ENCODE measurements around the gene SGPP2.

Gene SGPP2

GRCh38 chr2:222548992-222549391, 124.6 kb downstream of the SGPP2 start:
- peaks cover 3% of the 10 kb centered on the region; the same call in 1 of the 2 replicates for H3K36me3 ChIP-seq (ENCODE audit: insufficient read depth, low read length)

DNA sequence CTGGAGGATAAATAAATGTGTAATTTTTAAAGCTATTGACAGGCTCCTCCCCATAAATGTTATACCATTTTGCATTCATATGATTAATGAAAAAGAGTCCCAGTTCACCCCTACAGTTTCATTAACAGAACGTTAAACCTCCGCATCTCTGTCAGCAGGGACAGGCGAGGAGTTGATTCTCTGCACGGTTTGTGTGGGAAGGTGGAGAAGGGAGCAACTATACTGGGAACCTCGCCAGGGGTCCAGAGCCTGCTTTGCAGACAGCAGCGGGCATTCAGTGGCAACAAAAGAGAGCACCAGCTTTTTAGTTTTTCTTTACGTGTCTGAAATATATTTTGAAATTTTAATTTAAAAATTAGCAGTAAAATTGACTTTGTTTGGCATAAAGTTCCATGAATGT, 130.2 kb downstream of the SGPP2 start:
- H3K9ac ChIP-seq (ENCODE audit: low read depth, low read length) = no peak overlapping the region
- no peaks in the 10 kb centered on the region for H3K9me3 ChIP-seq (ENCODE audit: control insufficient read depth, insufficient read depth, low read length)
- no peaks in the 10 kb centered on the region for H3K36me3 ChIP-seq (ENCODE audit: insufficient read depth, low read length)
- H3K4me1 ChIP-seq (ENCODE audit: insufficient read depth, low read length) = peaks cover under 1% of the 10 kb centered on the region; the same call in 1 of the 2 replicates

More at GRCh38 chr2:222548992-222549391, 124.6 kb downstream of the SGPP2 start:
- H3K4me1 ChIP-seq (ENCODE audit: insufficient read depth, low read length) = peaks cover 17% of the 10 kb centered on the region
- H3K9ac ChIP-seq (ENCODE audit: low read depth, low read length) = no peak overlapping the region
- H3K9me3 ChIP-seq (ENCODE audit: control insufficient read depth, insufficient read depth, low read length) = no peaks in the 10 kb centered on the region

DNA sequence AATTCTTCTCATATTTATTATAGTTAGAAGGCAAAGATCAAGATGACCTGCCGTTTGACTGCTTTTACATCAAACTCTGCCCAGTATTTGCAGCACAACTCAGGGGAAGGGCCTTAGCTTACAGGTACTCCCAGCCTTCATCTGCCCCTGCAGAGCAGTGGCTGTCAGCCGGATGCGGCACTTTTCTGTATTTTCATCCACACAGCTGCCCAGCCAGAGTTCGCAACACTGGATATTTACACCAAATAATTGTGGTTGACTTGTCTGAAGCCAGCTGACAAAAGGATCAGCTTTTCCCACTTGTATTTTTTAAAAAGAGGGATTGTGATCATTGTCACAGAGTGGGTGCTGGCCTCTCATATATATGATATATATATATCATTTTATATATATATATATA, 136.8 kb downstream of the SGPP2 start:
- no peaks in the 10 kb centered on the region for H3K4me1 ChIP-seq (ENCODE audit: insufficient read depth, low read length)

DNA sequence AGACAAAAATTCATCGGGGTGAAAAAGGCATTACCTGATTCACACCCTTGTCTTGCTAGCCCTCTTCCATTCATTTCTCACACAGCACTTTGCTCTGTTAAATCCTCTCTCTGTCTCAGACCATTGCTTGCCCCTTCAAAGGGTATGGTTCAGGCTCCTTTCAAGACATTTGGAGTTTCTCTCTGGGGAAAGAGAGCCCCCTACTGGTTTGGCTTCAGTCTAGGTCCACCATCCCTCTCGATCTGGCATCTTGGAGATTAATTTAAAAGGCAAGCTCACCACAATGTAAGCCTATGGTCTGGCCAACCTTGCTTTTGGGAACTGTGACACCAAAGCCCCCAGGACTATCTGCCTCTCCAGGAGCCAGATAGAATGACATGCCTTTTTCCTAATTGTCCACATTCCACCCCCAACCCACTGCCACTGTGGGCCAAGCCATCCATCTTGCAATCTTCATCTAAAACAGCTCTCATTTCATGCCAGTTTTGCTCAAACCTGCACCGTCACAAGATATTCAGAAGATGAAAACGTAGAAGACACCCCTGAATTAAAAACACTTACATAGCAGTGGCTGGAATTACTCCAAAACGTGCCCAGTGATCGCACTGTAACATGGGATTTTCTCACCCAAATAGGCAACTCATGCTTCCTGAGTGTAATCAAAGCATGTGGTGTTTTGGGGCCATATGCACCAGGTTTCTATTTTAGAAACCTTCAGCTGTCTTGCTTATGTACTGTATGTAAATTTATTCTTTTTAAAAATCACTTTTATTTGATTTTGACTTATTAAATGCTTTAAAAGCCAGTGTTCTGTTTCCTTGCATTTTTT, 137.7 kb downstream of the SGPP2 start:
- H3K9me3 ChIP-seq (ENCODE audit: control insufficient read depth, insufficient read depth, low read length) = no peaks in the 10 kb centered on the region
- H3K36me3 ChIP-seq (ENCODE audit: insufficient read depth, low read length) = peaks cover 4% of the 10 kb centered on the region; the same call in 1 of the 2 replicates
- no peak overlapping the region for H3K9ac ChIP-seq (ENCODE audit: low read depth, low read length)
- no peaks in the 10 kb centered on the region for H3K4me1 ChIP-seq (ENCODE audit: insufficient read depth, low read length)

More for the DNA sequence above, 136.8 kb downstream of the SGPP2 start:
- H3K36me3 ChIP-seq (ENCODE audit: insufficient read depth, low read length) = no peaks in the 10 kb centered on the region; the same call in 1 of the 2 replicates
- no peaks in the 10 kb centered on the region for H3K9me3 ChIP-seq (ENCODE audit: control insufficient read depth, insufficient read depth, low read length)
- no peak overlapping the region for H3K9ac ChIP-seq (ENCODE audit: low read depth, low read length)

- no peaks in the 10 kb centered on the region for H3K4me1 ChIP-seq (ENCODE audit: insufficient read depth, low read length)
- no peaks in the 10 kb centered on the region for H3K9me3 ChIP-seq (ENCODE audit: control insufficient read depth, insufficient read depth, low read length)
- H3K9ac ChIP-seq (ENCODE audit: low read depth, low read length) = no peak overlapping the region
- peaks cover 4% of the 10 kb centered on the region; the same call in 1 of the 2 replicates for H3K36me3 ChIP-seq (ENCODE audit: insufficient read depth, low read length)
Observed at GRCh38 chr2:222563106-222563718, 138.9 kb downstream of the SGPP2 start.

DNA sequence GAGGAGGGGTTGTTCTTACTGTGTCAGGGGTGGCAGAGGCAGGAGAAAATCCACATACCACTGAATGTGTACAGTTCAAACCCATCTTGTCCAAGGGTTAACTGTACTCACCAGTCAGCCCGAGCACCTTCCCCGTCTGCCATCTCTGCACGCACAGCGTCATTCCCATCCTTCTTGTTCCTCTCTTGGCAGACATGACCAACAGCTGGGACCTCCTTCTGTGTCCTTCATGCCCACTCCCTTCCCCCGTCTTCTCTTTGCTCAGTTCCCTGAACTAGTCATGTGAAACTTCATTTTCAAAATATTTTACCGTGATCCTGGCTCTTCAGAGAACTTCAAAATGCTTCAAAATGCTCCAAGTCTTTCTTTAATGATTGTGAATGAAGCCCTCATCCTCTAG, 139.6 kb downstream of the SGPP2 start:
- no peaks in the 10 kb centered on the region for H3K9me3 ChIP-seq (ENCODE audit: control insufficient read depth, insufficient read depth, low read length)
- H3K36me3 ChIP-seq (ENCODE audit: insufficient read depth, low read length) = peaks cover 4% of the 10 kb centered on the region; the same call in 1 of the 2 replicates
- H3K4me1 ChIP-seq (ENCODE audit: insufficient read depth, low read length) = no peaks in the 10 kb centered on the region
- H3K9ac ChIP-seq (ENCODE audit: low read depth, low read length) = no peak overlapping the region

- Histone ChIP-seq H3K36me3 (ENCODE audit: insufficient read depth, low read length) (peaks cover 6% of the 10 kb centered on the region; the same call in 1 of the 2 replicates), H3K9me3 (ENCODE audit: control insufficient read depth, insufficient read depth, low read length) (no peaks in the 10 kb centered on the region), H3K9ac (ENCODE audit: low read depth, low read length) (no peak overlapping the region), H3K4me1 (ENCODE audit: insufficient read depth, low read length) (no peaks in the 10 kb centered on the region)
Observed at GRCh38 chr2:222566229-222566628, 141.9 kb downstream of the SGPP2 start.

DNA sequence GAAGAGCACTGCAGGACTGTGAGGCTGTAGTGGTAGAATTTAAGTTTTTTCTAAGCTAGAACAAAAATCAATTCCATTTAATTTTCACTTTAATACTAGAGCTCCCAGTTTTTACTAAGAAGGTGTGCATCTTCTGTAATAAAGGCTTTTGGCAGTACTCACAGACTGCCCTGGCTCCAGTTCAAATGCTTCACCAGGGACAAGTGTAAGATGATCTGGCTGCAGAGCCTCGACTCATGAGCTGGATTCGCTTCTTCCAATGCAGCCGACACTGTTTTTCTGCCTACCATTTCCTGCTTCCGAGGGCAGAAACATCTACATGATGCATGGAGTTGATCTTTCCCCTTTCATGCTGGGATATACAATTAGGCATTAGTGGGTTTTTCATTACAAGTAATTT, 144.5 kb downstream of the SGPP2 start:
- H3K36me3 ChIP-seq (ENCODE audit: insufficient read depth, low read length) = peaks cover 6% of the 10 kb centered on the region; the same call in 1 of the 2 replicates
- H3K4me1 ChIP-seq (ENCODE audit: insufficient read depth, low read length) = no peaks in the 10 kb centered on the region
- no peak overlapping the region for H3K9ac ChIP-seq (ENCODE audit: low read depth, low read length)
- no peaks in the 10 kb centered on the region for H3K9me3 ChIP-seq (ENCODE audit: control insufficient read depth, insufficient read depth, low read length)

DNA sequence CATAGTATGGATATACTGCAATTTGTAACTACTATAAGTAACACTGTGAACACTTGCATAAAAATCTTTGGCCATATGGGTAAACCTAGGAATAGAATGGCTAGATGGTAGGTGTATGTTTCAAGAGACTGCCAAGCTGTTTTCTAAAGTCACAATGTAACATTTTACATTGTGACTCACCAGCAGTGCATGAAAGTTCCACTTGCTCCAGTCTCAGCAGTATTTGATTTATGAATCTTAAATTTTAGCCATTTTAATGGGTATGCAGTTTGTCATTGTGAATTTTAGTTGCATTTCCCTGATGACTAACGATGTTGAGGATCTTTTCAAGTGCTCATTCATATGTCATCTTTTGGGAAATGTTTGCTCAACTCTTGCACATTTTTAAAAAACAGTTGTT, 145.5 kb downstream of the SGPP2 start:
- Histone ChIP-seq H3K9ac (ENCODE audit: low read depth, low read length) (no peak overlapping the region), H3K36me3 (ENCODE audit: insufficient read depth, low read length) (peaks cover 6% of the 10 kb centered on the region; the same call in 1 of the 2 replicates), H3K9me3 (ENCODE audit: control insufficient read depth, insufficient read depth, low read length) (no peaks in the 10 kb centered on the region), H3K4me1 (ENCODE audit: insufficient read depth, low read length) (no peaks in the 10 kb centered on the region)

DNA sequence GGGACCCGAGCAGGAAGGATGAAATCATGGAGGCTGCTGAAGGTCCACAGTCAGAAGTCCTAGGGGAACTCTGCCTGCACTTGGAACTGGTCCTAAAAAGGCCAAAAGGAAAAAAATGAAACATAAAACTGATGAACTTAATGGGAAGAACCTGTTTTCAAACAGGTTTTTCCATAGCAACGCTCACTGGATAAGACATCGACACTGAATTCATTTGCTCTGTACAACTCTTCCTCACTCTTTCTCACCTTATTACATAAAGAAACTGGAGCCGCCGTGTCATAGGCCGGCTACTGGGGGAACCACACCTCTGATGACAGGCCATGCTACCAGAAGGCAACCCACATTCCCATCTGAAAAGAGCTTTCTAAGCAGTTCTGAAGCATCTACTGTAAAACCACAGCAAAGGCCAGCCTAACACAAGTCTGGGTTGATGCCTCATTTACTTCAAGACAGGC, 147.9 kb downstream of the SGPP2 start:
- H3K9ac ChIP-seq (ENCODE audit: low read depth, low read length) = no peak overlapping the region
- H3K36me3 ChIP-seq (ENCODE audit: insufficient read depth, low read length) = peaks cover 2% of the 10 kb centered on the region; the same call in 1 of the 2 replicates
- H3K4me1 ChIP-seq (ENCODE audit: insufficient read depth, low read length) = peaks cover 2% of the 10 kb centered on the region; the same call in 1 of the 2 replicates
- H3K9me3 ChIP-seq (ENCODE audit: control insufficient read depth, insufficient read depth, low read length) = no peaks in the 10 kb centered on the region

DNA sequence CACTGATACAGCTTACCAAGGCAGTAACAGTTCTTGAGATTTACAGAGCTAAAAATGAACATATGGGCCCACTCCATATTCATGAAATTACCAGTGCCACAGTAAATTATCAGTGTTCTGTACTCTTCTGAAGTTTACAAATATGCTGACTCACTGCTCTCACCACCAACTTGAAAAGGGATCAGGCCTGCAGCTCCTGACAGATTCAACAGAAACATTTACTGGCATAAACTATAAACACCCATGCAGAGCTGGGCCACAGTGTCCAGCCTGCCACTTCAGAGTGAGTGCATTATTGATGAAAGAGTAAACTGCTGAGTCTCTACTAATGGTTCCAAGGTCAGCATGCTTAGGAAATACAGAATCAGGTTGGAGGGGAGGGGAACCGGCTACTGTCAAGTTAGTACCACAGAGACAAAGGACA, 148.4 kb downstream of the SGPP2 start:
- H3K4me1 ChIP-seq (ENCODE audit: insufficient read depth, low read length) = peaks cover 5% of the 10 kb centered on the region; the same call in 1 of the 2 replicates
- no peaks in the 10 kb centered on the region for H3K9me3 ChIP-seq (ENCODE audit: control insufficient read depth, insufficient read depth, low read length)
- H3K36me3 ChIP-seq (ENCODE audit: insufficient read depth, low read length) = peaks cover 2% of the 10 kb centered on the region; the same call in 1 of the 2 replicates
- no peak overlapping the region for H3K9ac ChIP-seq (ENCODE audit: low read depth, low read length)

- no peaks in the 10 kb centered on the region for H3K36me3 ChIP-seq (ENCODE audit: insufficient read depth, low read length)
- H3K9me3 ChIP-seq (ENCODE audit: control insufficient read depth, insufficient read depth, low read length) = no peaks in the 10 kb centered on the region
- H3K4me1 ChIP-seq (ENCODE audit: insufficient read depth, low read length) = peaks cover 5% of the 10 kb centered on the region; the same call in 1 of the 2 replicates
- no peak overlapping the region for H3K9ac ChIP-seq (ENCODE audit: low read depth, low read length)
Observed at GRCh38 chr2:222575618-222576017, 151.3 kb downstream of the SGPP2 start.

DNA sequence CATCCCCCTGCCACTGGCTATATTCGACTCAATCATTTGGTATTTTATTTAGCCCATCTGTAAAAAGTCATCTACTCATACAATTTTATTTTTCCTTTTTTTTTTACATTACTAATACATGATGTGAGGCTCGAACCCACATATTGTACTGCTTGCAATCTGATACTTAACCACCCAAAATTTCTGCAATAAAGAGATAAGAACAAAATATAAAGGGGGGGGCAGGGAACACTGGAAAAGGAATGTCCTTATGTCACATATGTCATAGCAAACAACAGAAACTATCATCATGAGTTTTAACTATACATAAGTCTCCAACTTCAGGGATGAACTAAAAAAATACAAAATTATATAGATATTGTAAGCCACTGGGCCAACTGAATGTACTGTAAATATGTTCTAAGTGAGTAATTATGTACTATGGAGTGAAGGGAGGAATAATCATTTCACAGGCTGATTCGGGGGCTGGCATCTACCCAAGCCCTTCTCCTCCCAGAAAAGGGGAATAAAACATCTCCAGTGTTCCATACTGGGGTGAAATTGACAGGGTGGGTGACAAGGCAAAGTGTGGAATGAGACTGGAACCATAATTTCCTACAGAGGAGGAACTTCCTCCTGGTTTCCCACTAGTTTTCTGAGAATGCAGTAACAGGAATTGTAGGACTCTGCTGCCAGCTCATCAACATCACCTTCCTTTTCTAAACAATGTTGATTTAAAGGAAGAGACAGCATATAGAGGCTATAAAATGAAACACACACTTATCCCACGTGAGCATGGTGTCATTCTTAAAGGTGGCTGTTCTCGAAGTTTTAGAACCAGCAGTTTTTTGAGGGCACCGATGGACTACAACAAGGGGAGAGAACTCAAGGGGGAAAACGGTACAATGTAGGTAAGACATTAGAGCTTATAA, 152.1 kb downstream of the SGPP2 start:
- Histone ChIP-seq H3K9ac (ENCODE audit: low read depth, low read length) (no peak overlapping the region), H3K36me3 (ENCODE audit: insufficient read depth, low read length) (no peaks in the 10 kb centered on the region), H3K9me3 (ENCODE audit: control insufficient read depth, insufficient read depth, low read length) (no peaks in the 10 kb centered on the region), H3K4me1 (ENCODE audit: insufficient read depth, low read length) (peaks cover 5% of the 10 kb centered on the region; the same call in 1 of the 2 replicates)

GRCh38 chr2:222577341-222577740, 153.0 kb downstream of the SGPP2 start:
- Histone ChIP-seq H3K9ac (ENCODE audit: low read depth, low read length) (no peak overlapping the region), H3K36me3 (ENCODE audit: insufficient read depth, low read length) (no peaks in the 10 kb centered on the region), H3K9me3 (ENCODE audit: control insufficient read depth, insufficient read depth, low read length) (no peaks in the 10 kb centered on the region), H3K4me1 (ENCODE audit: insufficient read depth, low read length) (peaks cover 5% of the 10 kb centered on the region; the same call in 1 of the 2 replicates)

Measured in ES-I3 (cell line).